GM12878 (cell line): ENCODE measurements around the gene CCDC106. TPM values are rescaled to one million over a fixed set of nuclear protein-coding genes. Genes with fewer than 3 reads are reported as not detected.

Source experiments
- JUND ChIP-seq: IDR thresholded peaks from 2 replicates; pipeline ENCODE4 v1.6.1; 2012; ENCODE audit warnings: low read depth, mild to moderate bottlenecking, low read length, improper control_type of control experiment, moderate library complexity
- NR2F1 ChIP-seq: fragments of 450-650 bp; conservative IDR thresholded peaks from 2 replicates; pipeline ENCODE4 v1.6.1; 2017; ENCODE audit warnings: mild to moderate bottlenecking
- RB1 ChIP-seq: fragments of 450-650 bp; formaldehyde crosslinking; IDR thresholded peaks from 2 replicates; pipeline ENCODE4 v1.6.1; 2017; ENCODE audit warnings: mild to moderate bottlenecking, borderline replicate concordance
- polyA plus RNA-seq, 11 experiments: library from polyadenylated mRNA; depleted of rRNA in 4 of 11; unstranded in 6 of 11; stranded (reverse) in 5 of 11; fragments of >200 nt; fragmentation: Nextera tagmentation in 4 of 11; fragmentation: Illumina TruSeq in 1 of 11; extraction: Ambion mirVana in 4 of 11; extraction: Trizol in 1 of 11; gene quantifications; 1 replicate in 1 of 11; 2 replicates in 10 of 11; pipeline versions ENCODE4 v1.2.1 to v1.2.3, GENCODE V29; 2011 to 2016; ENCODE audit warnings: inconsistent platforms in 2 of 11, missing spikeins in 2 of 11, low read depth in 1 of 11
- total RNA-seq, 4 experiments: library from RNA; depleted of rRNA in 3 of 4; stranded (reverse); fragments of >200 nt in 3 of 4; fragmentation: Illumina TruSeq in 1 of 4; extraction: Trizol in 1 of 4; gene quantifications; 2 replicates each; pipeline versions ENCODE4 v1.2.1 to v1.2.3, GENCODE V29; 2013 to 2021
- TF ChIP-seq, protein P1 (sequence below): fragments of 450-650 bp; IDR thresholded peaks from 2 replicates; pipeline ENCODE4 v1.6.1; 2017; ENCODE audit warnings: low read depth, mild to moderate bottlenecking, moderate library complexity
- TF ChIP-seq, protein P2 (sequence below): fragments of 450-650 bp; formaldehyde crosslinking; IDR thresholded peaks from 2 replicates; pipeline ENCODE4 v1.5.0; 2022; ENCODE audit warnings: mild to moderate bottlenecking, missing genetic modification characterization

CCDC106 gene
- total and polyA plus RNA-seq, 10 of the 15 experiments (the other 5 are each of a cell fraction or from before 2014, with no cell fraction given): 0.04 to 35.9 (median 19.8) TPM

DNA sequence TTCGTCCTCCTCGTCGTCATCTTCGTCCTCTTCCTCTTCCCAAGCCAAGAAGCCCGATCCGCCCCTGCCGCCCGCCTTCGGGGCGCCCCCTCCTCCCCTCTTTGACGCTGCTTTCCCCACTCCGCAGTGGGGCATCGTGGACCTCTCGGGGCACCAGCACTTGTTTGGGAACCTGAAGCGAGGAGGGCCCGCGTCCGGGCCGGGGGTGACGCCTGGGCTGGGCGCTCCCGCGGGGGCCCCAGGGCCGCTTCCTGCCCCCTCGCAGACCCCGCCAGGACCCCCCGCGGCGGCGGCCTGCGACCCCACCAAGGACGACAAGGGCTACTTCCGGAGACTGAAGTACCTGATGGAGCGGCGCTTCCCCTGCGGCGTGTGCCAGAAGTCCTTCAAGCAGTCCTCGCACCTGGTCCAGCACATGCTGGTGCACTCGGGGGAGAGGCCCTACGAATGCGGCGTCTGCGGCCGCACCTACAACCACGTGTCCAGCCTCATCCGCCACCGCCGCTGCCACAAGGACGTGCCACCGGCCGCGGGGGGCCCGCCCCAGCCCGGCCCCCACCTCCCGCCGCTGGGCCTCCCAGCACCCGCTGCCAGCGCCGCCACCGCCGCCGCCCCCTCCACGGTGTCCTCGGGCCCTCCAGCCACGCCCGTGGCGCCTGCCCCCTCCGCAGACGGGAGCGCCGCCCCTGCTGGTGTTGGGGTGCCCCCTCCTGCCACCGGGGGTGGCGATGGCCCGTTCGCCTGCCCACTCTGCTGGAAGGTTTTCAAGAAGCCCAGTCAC lies 33.9 kb upstream of the CCDC106 start (continued):
- TF ChIP-seq, protein P1, sequence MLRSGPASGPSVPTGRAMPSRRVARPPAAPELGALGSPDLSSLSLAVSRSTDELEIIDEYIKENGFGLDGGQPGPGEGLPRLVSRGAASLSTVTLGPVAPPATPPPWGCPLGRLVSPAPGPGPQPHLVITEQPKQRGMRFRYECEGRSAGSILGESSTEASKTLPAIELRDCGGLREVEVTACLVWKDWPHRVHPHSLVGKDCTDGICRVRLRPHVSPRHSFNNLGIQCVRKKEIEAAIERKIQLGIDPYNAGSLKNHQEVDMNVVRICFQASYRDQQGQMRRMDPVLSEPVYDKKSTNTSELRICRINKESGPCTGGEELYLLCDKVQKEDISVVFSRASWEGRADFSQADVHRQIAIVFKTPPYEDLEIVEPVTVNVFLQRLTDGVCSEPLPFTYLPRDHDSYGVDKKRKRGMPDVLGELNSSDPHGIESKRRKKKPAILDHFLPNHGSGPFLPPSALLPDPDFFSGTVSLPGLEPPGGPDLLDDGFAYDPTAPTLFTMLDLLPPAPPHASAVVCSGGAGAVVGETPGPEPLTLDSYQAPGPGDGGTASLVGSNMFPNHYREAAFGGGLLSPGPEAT: no peak
- TF ChIP-seq, protein P2, sequence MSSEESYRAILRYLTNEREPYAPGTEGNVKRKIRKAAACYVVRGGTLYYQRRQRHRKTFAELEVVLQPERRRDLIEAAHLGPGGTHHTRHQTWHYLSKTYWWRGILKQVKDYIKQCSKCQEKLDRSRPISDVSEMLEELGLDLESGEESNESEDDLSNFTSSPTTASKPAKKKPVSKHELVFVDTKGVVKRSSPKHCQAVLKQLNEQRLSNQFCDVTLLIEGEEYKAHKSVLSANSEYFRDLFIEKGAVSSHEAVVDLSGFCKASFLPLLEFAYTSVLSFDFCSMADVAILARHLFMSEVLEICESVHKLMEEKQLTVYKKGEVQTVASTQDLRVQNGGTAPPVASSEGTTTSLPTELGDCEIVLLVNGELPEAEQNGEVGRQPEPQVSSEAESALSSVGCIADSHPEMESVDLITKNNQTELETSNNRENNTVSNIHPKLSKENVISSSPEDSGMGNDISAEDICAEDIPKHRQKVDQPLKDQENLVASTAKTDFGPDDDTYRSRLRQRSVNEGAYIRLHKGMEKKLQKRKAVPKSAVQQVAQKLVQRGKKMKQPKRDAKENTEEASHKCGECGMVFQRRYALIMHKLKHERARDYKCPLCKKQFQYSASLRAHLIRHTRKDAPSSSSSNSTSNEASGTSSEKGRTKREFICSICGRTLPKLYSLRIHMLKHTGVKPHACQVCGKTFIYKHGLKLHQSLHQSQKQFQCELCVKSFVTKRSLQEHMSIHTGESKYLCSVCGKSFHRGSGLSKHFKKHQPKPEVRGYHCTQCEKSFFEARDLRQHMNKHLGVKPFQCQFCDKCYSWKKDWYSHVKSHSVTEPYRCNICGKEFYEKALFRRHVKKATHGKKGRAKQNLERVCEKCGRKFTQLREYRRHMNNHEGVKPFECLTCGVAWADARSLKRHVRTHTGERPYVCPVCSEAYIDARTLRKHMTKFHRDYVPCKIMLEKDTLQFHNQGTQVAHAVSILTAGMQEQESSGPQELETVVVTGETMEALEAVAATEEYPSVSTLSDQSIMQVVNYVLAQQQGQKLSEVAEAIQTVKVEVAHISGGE: no peak
- no peak for TF ChIP-seq JUND
- TF ChIP-seq RB1: no peak
- TF ChIP-seq NR2F1: no peak
- TF ChIP-seq, all 136 proteins: peak for 0
